ENCODE measurements around the gene ADD2.

ADD2 gene

GRCh38 chr2:70807828-70808118 lies 39.8 kb upstream of the ADD2 start:
- H3K4me1 ChIP-seq (ENCODE audit: insufficient read depth, poor library complexity, severe bottlenecking): no peaks in the 10 kb centered on the region
- no peak overlapping the region for H3K27ac ChIP-seq (ENCODE audit: poor library complexity, severe bottlenecking)
- H3K4me3 ChIP-seq (ENCODE audit: severe bottlenecking): no peak overlapping the region
- no peaks in the 10 kb centered on the region for H3K36me3 ChIP-seq (ENCODE audit: low read depth)
- no peaks in the 10 kb centered on the region for H3K27me3 ChIP-seq (ENCODE audit: insufficient read depth, poor library complexity, severe bottlenecking)
- no peaks in the 10 kb centered on the region for H3K9me3 ChIP-seq (ENCODE audit: severe bottlenecking)
- DNase-seq (ENCODE audit: low spot score) (no peak), ATAC-seq (ENCODE audit: low read depth) (no peak)
- TF ChIP-seq CTCF (IDR thresholded peaks at IDR 0.05; ENCODE audit: poor library complexity, severe bottlenecking): no peak

GRCh38 chr2:70807102-70807827 lies 39.3 kb upstream of the ADD2 start:
- TF ChIP-seq CTCF (IDR thresholded peaks at IDR 0.05; ENCODE audit: poor library complexity, severe bottlenecking): no peak
- no peak for DNase-seq (ENCODE audit: low spot score)
- Histone ChIP-seq H3K9me3 (ENCODE audit: severe bottlenecking) (no peaks in the 10 kb centered on the region), H3K27me3 (ENCODE audit: insufficient read depth, poor library complexity, severe bottlenecking) (no peaks in the 10 kb centered on the region), H3K36me3 (ENCODE audit: low read depth) (no peaks in the 10 kb centered on the region), H3K4me3 (ENCODE audit: severe bottlenecking) (no peak overlapping the region), H3K27ac (ENCODE audit: poor library complexity, severe bottlenecking) (no peak overlapping the region), H3K4me1 (ENCODE audit: insufficient read depth, poor library complexity, severe bottlenecking) (no peaks in the 10 kb centered on the region)
- ATAC-seq (ENCODE audit: low read depth): no peak

GRCh38 chr2:70806620-70807019 lies 38.6 kb upstream of the ADD2 start:
- Histone ChIP-seq H3K4me1 (ENCODE audit: insufficient read depth, poor library complexity, severe bottlenecking) (no peaks in the 10 kb centered on the region), H3K27me3 (ENCODE audit: insufficient read depth, poor library complexity, severe bottlenecking) (no peaks in the 10 kb centered on the region), H3K4me3 (ENCODE audit: severe bottlenecking) (no peak overlapping the region), H3K27ac (ENCODE audit: poor library complexity, severe bottlenecking) (no peak overlapping the region), H3K9me3 (ENCODE audit: severe bottlenecking) (no peaks in the 10 kb centered on the region), H3K36me3 (ENCODE audit: low read depth) (no peaks in the 10 kb centered on the region)
- ATAC-seq (ENCODE audit: low read depth) (no peak), DNase-seq (ENCODE audit: low spot score) (no peak)
- TF ChIP-seq CTCF (IDR thresholded peaks at IDR 0.05; ENCODE audit: poor library complexity, severe bottlenecking): no peak

- DNase-seq (ENCODE audit: low spot score) (no peak), ATAC-seq (ENCODE audit: low read depth) (no peak)
- no peak overlapping the region for H3K4me3 ChIP-seq (ENCODE audit: severe bottlenecking)
- H3K27ac ChIP-seq (ENCODE audit: poor library complexity, severe bottlenecking): no peak overlapping the region
- H3K27me3 ChIP-seq (ENCODE audit: insufficient read depth, poor library complexity, severe bottlenecking): no peaks in the 10 kb centered on the region
- TF ChIP-seq CTCF (IDR thresholded peaks at IDR 0.05; ENCODE audit: poor library complexity, severe bottlenecking): no peak
- no peaks in the 10 kb centered on the region for H3K4me1 ChIP-seq (ENCODE audit: insufficient read depth, poor library complexity, severe bottlenecking)
- no peaks in the 10 kb centered on the region for H3K9me3 ChIP-seq (ENCODE audit: severe bottlenecking)
- no peaks in the 10 kb centered on the region for H3K36me3 ChIP-seq (ENCODE audit: low read depth)
Measured at GRCh38 chr2:70806013-70806412, 38.0 kb upstream of the ADD2 start.

- ATAC-seq (ENCODE audit: low read depth): no peak
Measured at GRCh38 chr2:70801607-70802263, 33.7 kb upstream of the ADD2 start.

More at GRCh38 chr2:70801607-70802263, 33.7 kb upstream of the ADD2 start:
- Histone ChIP-seq H3K27me3 (ENCODE audit: insufficient read depth, poor library complexity, severe bottlenecking) (no peaks in the 10 kb centered on the region), H3K27ac (ENCODE audit: poor library complexity, severe bottlenecking) (no peak overlapping the region), H3K4me1 (ENCODE audit: insufficient read depth, poor library complexity, severe bottlenecking) (no peaks in the 10 kb centered on the region), H3K9me3 (ENCODE audit: severe bottlenecking) (no peaks in the 10 kb centered on the region), H3K4me3 (ENCODE audit: severe bottlenecking) (no peak overlapping the region), H3K36me3 (ENCODE audit: low read depth) (no peaks in the 10 kb centered on the region)
- DNase-seq (ENCODE audit: low spot score): no peak
- TF ChIP-seq CTCF (IDR thresholded peaks at IDR 0.05; ENCODE audit: poor library complexity, severe bottlenecking): no peak
